ENCODE results near the gene ADGRA3.

The ADGRA3 gene, protein sequence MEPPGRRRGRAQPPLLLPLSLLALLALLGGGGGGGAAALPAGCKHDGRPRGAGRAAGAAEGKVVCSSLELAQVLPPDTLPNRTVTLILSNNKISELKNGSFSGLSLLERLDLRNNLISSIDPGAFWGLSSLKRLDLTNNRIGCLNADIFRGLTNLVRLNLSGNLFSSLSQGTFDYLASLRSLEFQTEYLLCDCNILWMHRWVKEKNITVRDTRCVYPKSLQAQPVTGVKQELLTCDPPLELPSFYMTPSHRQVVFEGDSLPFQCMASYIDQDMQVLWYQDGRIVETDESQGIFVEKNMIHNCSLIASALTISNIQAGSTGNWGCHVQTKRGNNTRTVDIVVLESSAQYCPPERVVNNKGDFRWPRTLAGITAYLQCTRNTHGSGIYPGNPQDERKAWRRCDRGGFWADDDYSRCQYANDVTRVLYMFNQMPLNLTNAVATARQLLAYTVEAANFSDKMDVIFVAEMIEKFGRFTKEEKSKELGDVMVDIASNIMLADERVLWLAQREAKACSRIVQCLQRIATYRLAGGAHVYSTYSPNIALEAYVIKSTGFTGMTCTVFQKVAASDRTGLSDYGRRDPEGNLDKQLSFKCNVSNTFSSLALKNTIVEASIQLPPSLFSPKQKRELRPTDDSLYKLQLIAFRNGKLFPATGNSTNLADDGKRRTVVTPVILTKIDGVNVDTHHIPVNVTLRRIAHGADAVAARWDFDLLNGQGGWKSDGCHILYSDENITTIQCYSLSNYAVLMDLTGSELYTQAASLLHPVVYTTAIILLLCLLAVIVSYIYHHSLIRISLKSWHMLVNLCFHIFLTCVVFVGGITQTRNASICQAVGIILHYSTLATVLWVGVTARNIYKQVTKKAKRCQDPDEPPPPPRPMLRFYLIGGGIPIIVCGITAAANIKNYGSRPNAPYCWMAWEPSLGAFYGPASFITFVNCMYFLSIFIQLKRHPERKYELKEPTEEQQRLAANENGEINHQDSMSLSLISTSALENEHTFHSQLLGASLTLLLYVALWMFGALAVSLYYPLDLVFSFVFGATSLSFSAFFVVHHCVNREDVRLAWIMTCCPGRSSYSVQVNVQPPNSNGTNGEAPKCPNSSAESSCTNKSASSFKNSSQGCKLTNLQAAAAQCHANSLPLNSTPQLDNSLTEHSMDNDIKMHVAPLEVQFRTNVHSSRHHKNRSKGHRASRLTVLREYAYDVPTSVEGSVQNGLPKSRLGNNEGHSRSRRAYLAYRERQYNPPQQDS (N-terminal part only)

DNA sequence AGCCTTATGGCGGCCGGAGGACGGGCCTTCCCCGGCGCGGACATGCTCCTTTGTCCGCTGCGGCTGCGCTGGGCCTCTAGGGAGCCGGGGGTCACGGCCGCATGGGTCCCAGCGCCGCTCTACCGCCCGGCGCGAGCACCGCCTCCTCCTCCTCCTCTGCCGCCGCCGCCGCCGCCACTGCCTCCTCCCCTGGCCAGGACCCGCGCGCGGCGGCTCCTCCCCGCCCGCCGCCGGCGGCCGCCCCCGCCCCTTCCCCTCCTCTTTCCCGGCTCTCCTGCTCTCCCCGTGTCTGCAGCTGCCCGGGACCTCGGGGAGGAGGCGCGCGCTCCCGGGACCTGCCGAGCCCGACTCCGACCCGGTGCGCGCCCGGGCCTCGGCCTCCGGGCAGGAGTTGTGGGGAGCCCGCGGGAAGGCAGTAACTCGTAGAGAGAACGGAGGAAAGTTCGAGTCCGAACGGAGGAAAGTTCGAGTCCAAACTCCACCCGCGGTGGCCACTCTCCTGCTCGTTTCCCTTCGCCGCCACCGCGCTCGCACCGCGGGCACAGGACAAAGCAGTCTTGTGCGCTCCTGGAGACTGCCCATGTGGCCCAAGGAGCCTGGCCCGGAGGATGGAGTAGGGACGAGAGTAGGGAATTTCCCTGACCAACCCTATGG lies at the start of gene ADGRA3:
Gene ADGRA3 (minus strand): TSS at position 179 of the 654 bp plus-strand sequence. CDS start 282 bp downstream, outside the sequence.
- peak; percentile 29 to 64 for DNase-seq

DNA sequence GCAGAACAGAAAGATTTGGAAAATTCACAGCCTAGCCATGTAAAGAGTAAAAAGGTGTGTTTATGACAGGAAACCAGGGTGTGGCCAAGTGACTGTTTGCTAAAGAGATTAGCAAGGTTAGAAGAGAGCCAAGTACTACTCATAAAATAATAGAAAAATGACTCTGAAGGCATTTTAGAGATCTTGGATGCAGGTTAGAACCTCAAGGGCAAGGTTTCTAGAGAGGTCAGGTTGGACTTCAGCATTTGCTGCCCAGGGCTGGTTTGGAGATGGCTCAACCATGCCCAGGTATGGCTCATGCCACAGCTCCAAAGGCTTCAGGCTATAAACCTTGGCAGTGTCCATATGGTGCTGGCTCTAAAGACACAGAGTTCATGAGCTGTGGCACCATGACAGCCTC lies 40.6 kb upstream of the ADGRA3 start:
- no peak for DNase-seq

DNA sequence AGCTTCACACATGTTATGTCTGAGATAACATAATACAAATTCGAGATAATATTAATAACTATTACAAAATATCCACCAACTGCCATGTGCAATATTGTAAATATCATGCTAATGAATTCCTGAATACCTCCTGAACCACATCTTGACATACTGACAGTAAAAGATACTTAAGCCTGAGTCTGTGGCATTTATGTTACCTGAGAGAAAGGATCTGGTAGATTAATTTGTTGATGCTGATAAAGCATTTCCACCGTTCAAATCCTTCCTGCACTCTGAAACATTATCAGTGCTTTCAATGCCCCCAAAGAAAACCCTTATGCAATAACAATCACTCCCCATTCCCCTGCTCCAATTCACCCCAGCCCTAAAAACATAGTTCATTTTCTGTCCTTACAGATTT lies 38.8 kb upstream of the ADGRA3 start:
- DNase-seq: no peak

DNA sequence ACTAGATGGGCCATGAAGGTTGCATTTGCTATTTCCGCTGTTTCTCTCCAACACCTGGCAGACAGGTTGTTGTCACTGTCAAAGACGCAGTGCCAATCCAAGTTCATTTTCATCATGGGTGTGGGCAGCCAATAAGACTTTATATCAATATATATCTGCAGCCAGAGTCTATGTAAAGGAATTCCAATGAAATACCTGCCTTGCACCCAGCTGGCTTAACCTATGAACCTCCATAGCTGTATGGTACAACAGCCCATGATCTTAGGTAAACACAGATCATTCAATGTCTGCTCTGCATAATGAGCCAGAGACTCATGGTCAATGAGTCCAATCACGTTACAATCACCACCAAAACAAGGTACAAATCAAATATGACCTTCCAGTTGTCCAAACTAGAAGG lies 37.7 kb upstream of the ADGRA3 start:
- no peak for DNase-seq

DNA sequence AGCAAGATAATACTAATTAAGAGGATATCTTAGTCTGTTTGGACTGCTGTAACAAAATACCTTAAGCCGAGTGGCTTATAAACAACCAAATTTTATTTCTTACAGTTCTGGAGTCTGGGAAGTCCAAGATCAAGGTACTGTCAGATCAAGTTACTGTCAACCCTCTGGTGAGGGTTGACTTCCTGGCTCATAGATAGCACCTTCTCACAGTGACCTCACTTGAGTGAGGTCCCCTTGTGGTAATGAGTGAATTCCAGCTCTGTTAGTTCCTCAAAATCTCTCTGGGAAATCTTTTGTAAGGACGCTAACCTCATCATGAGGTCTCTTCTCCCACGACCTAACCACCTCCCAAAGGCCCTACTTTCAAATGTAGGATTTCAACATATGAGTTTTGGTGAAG lies 36.9 kb upstream of the ADGRA3 start:
- no peak for DNase-seq

DNA sequence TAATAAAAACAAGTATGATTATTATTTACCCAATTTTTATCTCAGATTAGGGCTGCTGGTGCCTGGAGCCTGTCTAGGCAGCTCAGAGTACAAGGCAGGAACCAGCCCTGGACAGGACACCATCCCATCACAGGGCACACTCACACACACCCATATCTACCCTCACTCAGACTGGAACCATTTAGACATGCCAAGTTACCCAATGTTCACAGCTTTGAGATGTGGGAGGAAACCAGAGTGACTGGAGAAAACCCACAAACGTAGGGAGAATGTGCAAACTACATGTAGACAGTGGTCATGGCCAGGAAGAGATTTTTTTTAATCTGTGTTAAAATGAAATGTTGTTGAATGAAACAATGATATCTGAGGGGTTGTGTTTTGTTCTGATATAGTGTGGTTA lies 35.7 kb upstream of the ADGRA3 start:
- DNase-seq: no peak

DNA sequence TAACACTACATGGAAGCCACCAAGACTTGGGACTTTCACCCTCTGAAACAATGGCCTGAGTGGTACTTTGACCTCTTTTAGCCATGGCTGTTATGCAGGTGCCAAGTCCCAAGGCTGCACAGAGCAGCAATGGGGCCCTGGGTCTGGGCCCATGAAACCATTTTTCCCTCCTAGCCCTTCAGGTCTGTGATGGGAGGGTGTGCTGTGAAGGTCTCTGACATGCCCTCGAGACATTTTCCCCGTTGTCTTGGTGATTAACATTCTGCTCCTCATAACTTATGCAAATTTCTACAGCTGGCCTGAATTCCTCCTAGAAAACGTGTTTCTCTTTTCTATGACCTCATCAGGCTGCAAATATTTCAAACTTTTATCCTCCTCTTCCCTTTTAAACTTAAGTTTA lies 30.4 kb upstream of the ADGRA3 start:
- no peak for DNase-seq

DNA sequence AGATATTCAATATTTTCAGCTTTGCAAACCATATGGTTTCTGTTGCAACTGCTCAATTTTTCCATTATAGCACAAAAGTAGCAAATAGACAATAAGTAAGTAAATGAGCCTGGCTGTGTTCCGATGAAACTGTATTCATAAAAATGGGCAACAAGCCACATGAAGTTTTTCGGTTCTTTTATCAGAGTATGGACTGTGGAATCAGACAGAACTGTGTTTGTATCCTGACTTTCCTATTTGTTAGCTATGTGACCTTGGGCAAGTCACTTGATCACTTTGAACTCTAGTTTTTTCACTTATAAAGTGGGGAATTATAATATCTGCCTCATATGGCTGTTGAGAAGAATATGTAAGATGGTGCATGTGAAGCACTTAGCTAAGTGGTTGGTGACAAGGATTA lies 23.4 kb upstream of the ADGRA3 start:
- no peak for DNase-seq

DNA sequence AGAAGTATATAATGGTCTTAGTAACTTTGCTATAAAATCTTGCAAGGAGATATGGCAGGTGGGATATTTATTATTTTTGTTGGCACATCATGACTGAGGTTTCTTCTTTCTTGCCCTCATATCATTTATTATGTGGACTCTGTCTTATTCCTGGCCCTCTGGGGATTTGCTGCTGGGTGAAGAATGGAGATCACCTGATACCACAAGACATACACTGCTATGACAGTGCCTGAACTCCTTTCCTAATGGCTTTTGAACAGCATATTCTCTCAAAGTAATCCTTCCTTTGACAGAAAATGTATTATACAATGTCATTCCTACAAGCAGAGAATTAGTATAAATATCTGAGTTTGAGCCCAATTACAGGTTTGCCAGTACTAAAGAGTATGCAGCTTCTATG lies 22.0 kb upstream of the ADGRA3 start:
- DNase-seq: no peak

DNA sequence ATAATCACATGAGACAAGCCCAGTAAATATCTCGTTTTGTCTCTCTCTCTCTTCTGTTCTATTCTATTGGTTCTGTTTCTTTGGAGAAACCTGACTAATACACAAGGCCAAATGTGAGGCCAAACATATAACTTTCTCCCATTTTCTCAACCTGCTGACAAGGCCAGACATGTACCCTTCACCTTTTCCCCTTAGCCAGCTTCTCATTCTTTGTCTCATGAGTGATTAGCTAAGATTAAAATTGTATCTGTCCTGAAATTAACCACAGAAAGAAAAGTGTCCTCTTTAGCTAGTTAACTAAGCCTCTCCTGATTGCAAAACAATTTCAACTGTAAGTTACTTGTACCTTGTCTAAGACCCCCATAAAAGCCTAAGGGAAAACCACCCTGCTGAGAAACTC lies 18.5 kb upstream of the ADGRA3 start:
- DNase-seq: no peak

DNA sequence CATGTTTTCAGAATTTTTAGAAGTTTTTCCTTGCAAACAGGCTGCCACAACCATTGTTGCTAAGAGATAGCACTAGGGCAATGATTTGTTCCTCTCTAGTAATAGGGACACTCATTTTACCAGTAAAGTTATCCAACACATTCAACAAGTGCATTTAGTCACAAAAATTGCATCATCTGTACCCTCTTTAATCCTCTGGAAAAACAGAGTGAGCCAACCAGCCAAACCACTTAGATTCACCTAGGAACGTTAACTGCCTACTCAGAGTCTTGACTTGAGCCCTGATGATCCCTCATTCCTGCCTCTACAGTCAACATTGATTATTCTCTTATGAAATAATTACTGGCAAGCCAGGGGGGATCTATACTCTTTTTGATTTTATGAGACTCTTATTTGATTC lies 17.0 kb upstream of the ADGRA3 start:
- DNase-seq: no peak

DNA sequence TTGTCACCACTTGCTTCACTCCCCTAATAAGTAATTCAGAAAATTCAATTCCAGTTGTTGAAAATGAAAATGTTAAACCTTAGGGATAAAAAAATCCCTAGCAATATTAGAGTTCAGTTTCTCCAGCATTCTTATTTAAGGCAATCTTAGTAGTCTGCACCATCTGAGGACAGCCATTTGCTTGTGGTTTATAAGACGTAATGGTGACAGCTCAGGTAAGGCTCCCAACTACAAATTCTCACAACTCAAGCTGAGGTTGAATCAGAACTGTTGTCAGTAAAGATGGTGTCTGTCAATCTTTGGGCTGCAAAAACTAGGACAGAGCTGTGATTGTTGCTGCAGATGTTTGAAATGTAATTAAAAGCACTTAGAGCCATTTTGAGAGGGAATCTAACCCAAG lies 16.3 kb upstream of the ADGRA3 start:
- DNase-seq: no peak

DNA sequence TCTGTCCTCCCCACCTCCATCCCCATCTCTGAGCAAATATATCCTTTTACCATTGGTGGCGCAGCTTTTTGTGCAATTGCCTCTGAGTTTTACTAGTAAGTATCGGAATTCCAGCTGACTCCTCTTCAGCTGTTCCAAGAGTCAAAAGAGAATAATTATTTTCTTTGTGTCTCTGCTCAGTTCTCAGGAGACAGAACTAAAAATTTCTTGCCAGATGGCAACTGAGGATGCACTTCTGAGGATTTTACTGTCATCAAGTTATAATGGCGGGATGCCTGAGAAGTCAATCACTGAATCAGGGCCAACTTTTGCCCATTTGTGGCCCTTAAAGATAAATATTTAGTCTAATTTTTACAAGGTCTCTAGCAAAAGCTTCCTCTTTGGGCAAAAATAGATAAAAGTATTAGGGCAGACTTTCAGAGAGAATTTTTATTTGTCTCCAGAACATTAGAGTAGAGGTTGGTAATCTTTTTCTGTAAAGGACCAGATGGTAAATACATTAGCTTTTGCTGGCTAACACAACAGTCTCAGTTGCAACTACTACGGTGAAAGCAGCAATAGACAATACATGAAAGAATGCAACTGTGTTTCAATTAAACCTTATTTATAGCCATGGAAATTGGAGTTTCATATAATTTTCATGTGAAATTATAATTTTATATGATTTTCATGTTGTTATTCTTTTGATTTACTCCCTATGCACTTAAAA lies 15.6 kb upstream of the ADGRA3 start:
- DNase-seq: no peak

DNA sequence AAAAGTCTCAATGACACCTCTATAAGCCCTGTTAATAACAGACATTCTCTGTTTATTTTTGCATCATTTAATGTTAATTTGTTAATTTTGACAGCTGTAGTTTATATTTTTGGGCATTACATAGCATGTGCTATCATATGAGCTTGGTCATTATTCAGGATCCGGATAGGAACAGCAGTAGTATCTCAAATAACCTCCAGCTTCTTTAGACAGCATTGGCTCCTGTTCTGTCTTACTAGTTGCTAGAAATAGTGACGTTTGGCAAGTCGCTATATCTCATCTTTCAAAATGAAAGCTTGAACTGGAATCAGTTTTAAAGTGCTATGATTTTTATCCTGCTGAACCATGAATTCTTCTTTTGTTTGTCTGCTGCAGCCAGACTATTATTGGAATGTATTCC lies 9.0 kb upstream of the ADGRA3 start:
- DNase-seq: no peak

DNA sequence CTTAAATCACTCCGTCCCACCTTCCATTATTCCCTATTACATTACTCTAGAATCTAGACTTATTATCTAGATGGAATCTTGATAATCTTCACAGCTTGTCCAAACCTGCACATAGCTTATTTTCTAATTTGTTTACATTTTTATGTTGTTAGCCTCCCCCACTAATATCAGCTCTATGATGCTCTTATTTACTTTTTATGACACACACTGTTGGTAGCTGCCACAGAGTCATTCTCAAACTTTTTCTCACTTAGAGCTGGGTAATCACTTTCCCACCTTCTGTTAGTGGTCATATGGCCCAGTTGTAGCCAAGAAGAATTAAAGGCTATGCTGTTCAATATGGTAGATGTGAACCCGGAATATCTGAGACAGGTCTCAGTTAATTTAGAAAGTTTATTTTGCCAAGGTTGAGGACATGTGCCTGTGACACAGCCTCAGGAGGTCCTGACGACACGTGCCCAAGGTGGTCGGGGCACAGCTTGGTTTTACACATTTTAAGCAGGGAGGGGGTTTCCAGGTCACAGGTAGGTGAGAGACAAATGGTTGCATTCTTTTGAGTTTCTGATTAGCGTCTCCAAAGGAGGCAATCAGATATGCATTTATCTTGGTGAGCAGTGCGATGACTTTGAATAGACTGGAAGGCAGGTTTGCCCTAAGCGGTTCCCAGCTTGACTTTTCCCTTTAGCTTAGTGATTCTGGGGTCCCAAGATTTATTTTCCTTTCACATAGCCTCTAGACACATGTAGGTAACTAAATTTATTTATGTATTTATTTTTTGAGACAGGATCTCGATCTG lies 7.0 kb upstream of the ADGRA3 start:
- no peak for DNase-seq

DNA sequence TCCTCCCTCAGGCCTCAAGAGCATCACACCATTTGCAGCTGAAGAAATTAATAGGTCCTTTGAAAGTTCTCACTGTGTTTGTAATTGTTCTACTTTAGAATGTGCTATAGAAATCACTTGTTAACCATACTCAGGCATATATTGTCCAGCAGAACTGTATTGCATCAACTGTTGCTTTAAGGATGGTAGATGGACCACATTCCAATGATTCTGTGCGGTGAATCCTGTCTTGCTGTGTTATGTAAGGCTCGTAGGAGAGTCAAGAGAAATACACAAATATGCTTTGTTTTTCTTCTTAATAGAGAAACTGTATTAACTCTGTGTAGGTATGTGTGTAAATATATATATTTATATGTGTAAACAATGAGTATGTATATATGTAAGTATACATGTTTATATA lies 6.3 kb upstream of the ADGRA3 start:
- no peak for DNase-seq

DNA sequence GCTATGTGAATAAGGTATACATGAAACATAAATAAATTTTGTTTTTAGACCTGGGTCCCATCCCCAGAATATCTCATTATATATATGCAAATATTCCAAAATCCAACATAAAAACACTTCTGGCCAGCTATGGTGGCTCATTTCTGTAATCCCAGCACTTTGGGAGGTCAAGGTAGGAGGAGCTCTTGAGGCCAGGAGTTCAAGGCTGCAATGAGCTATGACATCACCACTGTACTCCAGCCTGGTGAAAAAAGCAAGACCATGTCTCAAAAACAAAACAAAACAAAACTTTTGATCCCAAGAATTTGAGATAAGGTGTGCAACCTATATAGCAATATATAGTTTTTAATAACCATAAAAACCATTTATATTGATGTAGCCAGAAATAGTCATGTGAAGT lies 5.4 kb upstream of the ADGRA3 start:
- DNase-seq: no peak

DNA sequence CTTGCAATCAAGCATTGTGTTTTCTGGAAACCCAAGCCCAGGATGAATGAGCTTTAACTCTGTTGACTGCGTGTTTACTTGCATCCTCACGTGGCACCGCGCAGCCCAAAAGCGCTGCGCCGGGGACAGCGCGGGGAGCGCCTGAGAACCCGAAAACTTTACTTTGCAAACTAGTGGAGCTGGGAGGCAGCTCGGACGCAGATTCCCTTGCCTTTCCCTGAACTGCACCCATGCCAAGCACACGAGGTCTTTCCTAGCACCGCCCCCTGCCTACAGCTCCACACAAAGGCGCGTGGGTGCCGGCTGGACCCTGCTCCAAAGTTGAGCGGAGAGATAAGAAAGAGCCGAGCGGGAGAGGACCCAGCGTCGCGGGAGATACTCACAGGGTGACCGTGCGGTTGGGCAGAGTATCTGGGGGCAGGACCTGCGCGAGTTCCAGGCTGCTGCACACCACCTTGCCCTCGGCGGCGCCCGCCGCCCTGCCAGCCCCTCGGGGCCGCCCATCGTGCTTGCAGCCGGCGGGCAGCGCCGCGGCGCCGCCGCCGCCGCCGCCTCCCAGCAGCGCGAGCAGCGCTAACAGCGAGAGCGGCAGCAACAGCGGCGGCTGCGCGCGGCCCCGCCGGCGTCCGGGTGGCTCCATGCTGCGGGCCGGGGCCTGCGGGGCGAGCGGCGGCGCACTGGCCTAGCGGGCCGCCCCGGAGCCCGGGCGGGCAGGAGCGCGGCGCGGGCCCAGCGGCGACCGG lies 550 bp downstream of the ADGRA3 start:
- DNase-seq: peak; percentile 28 to 69

DNA sequence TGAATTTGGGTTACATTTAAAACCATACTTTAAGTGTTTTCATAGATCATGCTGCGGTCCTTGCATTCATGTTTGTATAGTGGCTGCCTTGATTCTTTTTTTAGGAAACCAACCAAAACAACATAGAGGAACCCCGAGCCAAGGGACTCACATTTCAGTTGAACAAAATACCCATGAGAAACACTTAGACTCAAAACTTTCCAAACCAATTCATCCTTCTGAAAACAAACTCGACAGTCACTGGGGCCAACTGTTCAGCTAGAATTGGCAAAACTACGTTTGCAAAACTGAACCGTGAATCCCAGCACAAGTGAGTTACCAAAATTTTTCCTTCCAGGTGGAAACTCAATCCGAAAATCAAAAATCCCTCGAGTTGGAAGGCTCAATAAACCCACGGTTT lies 1.4 kb downstream of the ADGRA3 start:
- no peak for DNase-seq

DNA sequence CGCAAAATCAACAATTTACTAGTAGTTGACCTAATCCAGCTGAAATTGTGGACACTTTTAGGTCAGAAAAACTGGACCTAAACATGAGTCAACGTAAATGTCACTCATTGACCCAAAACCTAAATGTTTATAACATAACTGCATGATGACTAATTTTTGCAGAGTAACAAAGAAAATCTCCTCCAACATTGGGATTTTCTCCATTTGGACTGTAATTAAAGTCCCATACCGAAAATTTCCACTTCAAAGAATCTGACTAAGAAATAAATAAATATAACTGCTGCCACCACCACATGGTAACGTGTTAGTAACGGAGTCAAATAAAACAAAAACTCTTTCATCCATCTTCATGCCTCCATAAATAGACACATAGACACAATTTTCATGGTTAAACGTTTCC lies 1.9 kb downstream of the ADGRA3 start:
- DNase-seq: peak in 1 of 2 experiments; percentile 5

DNA sequence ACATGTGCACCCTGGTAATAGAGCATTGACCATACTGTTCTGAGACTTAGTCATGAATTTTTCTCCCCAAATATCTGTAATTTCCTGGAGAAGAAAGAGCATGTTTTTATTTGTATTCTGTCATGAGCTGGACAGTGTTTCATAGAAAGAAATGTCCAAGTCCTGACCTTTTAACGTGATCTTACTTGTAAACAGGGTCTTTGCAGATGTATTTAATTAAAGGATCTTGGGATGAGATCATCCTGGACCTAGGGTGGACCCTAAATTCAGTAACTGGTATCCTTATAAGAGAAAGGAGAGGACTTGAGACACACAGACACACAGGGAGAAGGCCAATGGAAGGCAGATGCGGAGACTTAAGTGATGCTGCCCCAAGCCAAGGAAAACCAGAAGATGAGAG lies 3.6 kb downstream of the ADGRA3 start:
- DNase-seq: no peak
